ENCODE results near the gene NRSN1. TPM values are rescaled to one million over a fixed set of nuclear protein-coding genes. Genes with fewer than 3 reads are reported as not detected.

The NRSN1 gene
- total RNA-seq, 1 experiment from 2014 or later: not detected

DNA sequence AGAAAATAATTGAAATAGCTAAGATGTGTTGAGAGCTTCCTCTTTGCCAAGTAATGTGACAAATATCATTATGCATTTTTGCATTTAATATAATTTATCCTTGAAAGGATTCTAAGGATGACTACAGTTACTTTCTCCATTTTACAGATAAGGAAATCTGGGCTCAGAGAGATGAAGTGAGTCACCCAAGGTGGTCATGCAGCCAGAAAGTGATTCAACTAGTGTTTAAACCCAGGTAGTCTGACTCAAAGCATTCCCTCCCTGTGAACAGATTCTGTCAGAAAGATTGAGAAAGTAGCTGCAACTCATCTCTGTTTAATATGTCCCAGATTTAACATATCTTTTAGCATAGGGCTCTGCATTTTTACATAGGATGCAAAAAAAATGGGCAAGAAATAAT lies 28.1 kb downstream of the NRSN1 start:
- intact Hi-C loops (cut with micrococcal nuclease): no loop called here
- Mint-ChIP-seq H3K9me3 (ENCODE audit: unreplicated experiment) (no peaks in the 10 kb centered on the region), H3K27ac (ENCODE audit: low read depth, unreplicated experiment) (no peak overlapping the region), H3K36me3 (ENCODE audit: insufficient read depth, unreplicated experiment) (no peaks in the 10 kb centered on the region), H3K27me3 (ENCODE audit: insufficient read depth, unreplicated experiment) (no peaks in the 10 kb centered on the region), H3K4me1 (ENCODE audit: insufficient read depth, unreplicated experiment) (peaks cover 4% of the 10 kb centered on the region), H3K4me3 (ENCODE audit: unreplicated experiment) (no peak overlapping the region)
- TF ChIP-seq, protein P1, sequence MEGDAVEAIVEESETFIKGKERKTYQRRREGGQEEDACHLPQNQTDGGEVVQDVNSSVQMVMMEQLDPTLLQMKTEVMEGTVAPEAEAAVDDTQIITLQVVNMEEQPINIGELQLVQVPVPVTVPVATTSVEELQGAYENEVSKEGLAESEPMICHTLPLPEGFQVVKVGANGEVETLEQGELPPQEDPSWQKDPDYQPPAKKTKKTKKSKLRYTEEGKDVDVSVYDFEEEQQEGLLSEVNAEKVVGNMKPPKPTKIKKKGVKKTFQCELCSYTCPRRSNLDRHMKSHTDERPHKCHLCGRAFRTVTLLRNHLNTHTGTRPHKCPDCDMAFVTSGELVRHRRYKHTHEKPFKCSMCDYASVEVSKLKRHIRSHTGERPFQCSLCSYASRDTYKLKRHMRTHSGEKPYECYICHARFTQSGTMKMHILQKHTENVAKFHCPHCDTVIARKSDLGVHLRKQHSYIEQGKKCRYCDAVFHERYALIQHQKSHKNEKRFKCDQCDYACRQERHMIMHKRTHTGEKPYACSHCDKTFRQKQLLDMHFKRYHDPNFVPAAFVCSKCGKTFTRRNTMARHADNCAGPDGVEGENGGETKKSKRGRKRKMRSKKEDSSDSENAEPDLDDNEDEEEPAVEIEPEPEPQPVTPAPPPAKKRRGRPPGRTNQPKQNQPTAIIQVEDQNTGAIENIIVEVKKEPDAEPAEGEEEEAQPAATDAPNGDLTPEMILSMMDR (IDR thresholded peaks at IDR 0.05; ENCODE audit: unreplicated experiment): no peak
- ChIA-PET POLR2A (interaction anchor here (0.5 kb wide), 1 partner anchor 10 kb away, joined by 3 read pairs; no protein-coding TSS in a partner anchor), CTCF (interaction anchor here (0.5 kb wide), 1 partner anchor 236 kb away, joined by 3 read pairs; no protein-coding TSS in a partner anchor)
- BruUV-seq (replicated peaks): no TSS peak
- peak; percentile 54 for DNase-seq (ENCODE audit: unreplicated experiment)

DNA sequence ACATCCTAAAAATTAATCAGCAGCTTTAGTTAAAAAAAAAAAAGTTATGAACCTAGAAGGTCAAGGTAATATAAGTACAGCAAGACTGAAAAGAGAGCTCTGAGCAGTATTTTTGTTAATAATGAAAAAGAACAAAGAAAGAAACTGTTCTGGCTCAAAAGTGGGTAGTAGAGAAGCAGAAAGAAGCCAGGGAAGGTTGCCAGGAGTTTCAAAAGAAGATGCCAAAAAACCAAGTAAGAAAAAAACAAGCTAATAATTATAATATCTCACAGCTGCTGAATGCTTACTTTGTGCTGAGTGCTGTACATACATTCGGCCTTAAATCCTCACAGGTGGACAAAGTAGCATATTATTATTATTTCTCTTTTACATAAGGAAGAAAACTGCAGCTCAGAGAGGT lies 31.9 kb downstream of the NRSN1 start:
- no peak overlapping the region for H3K27ac Mint-ChIP-seq (ENCODE audit: low read depth, unreplicated experiment)
- no peaks in the 10 kb centered on the region for H3K9me3 Mint-ChIP-seq (ENCODE audit: unreplicated experiment)
- POLR2A ChIA-PET: interaction anchor here (0.6 to 0.8 kb wide), 5 partner anchors 11 to 244 kb away, joined by 3 read pairs; no protein-coding TSS in a partner anchor
- H3K36me3 Mint-ChIP-seq (ENCODE audit: insufficient read depth, unreplicated experiment): no peaks in the 10 kb centered on the region
- H3K27me3 Mint-ChIP-seq (ENCODE audit: insufficient read depth, unreplicated experiment): no peaks in the 10 kb centered on the region
- no TSS peak for BruUV-seq (replicated peaks)
- CTCF ChIA-PET: interaction anchor here (0.7 kb wide), 1 partner anchor 881 kb away, joined by 3 read pairs; no protein-coding TSS in a partner anchor
- TF ChIP-seq, protein P1 (IDR thresholded peaks at IDR 0.05; ENCODE audit: unreplicated experiment): no peak
- intact Hi-C loops (cut with micrococcal nuclease): no loop called here
- H3K4me3 Mint-ChIP-seq (ENCODE audit: unreplicated experiment): no peak overlapping the region
- no peaks in the 10 kb centered on the region for H3K4me1 Mint-ChIP-seq (ENCODE audit: insufficient read depth, unreplicated experiment)
- DNase-seq (ENCODE audit: unreplicated experiment): no peak

DNA sequence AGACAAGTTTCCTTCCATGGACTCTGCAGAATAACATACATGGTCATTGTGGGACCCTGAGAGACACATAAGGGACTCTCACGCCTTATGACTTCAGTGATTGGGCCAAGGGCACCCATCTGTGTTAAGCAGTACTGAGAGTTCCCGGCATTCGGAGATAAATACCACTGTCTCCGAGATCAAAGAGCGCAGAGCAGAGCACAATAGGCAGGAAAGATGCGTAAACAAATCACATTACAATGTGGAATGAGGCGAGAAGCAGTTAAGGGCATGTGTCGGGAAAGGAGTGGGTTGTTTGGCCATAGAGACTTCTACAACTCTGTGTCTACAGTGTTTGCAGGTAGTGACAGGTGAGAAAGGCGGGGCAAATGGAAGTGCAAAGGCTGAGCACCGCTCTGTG lies 57.6 kb downstream of the NRSN1 start:
- intact Hi-C loops (cut with micrococcal nuclease): no loop called here
- H3K27ac Mint-ChIP-seq (ENCODE audit: low read depth, unreplicated experiment): no peak overlapping the region
- H3K27me3 Mint-ChIP-seq (ENCODE audit: insufficient read depth, unreplicated experiment): peaks cover under 1% of the 10 kb centered on the region
- no TSS peak for BruUV-seq (replicated peaks)
- TF ChIP-seq, protein P1 (IDR thresholded peaks at IDR 0.05; ENCODE audit: unreplicated experiment): no peak
- H3K4me1 Mint-ChIP-seq (ENCODE audit: insufficient read depth, unreplicated experiment): no peaks in the 10 kb centered on the region
- no peak for DNase-seq (ENCODE audit: unreplicated experiment)
- ChIA-PET CTCF (no interaction called here), POLR2A (no interaction called here)
- H3K4me3 Mint-ChIP-seq (ENCODE audit: unreplicated experiment): no peak overlapping the region
- H3K36me3 Mint-ChIP-seq (ENCODE audit: insufficient read depth, unreplicated experiment): no peaks in the 10 kb centered on the region
- no peaks in the 10 kb centered on the region for H3K9me3 Mint-ChIP-seq (ENCODE audit: unreplicated experiment)

DNA sequence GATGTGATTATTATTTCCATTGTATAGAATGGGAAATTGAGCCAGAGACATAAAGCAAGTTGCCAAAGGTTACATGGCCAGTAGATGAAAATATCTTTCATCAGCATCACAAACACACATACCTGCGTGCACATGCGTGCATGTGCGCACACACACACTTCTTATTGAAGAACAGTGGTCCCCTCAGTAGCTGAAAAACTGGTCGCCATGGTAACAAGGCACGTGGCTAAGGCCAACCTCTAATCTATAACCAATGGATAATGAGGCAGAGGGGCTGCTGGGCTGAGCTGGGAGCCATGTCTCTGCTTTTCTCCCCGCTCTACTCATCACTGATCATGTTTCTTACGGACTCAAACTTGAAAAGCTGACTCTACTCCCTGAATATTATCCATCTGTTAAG lies 60.3 kb downstream of the NRSN1 start:
- TF ChIP-seq, protein P1 (IDR thresholded peaks at IDR 0.05; ENCODE audit: unreplicated experiment): no peak
- H3K4me1 Mint-ChIP-seq (ENCODE audit: insufficient read depth, unreplicated experiment): no peaks in the 10 kb centered on the region
- H3K27me3 Mint-ChIP-seq (ENCODE audit: insufficient read depth, unreplicated experiment): peaks cover 16% of the 10 kb centered on the region
- H3K9me3 Mint-ChIP-seq (ENCODE audit: unreplicated experiment): no peaks in the 10 kb centered on the region
- no TSS peak for BruUV-seq (replicated peaks)
- no peak overlapping the region for H3K4me3 Mint-ChIP-seq (ENCODE audit: unreplicated experiment)
- intact Hi-C loops (cut with micrococcal nuclease): no loop called here
- ChIA-PET CTCF (no interaction called here), POLR2A (no interaction called here)
- no peak overlapping the region for H3K27ac Mint-ChIP-seq (ENCODE audit: low read depth, unreplicated experiment)
- DNase-seq (ENCODE audit: unreplicated experiment): no peak
- no peaks in the 10 kb centered on the region for H3K36me3 Mint-ChIP-seq (ENCODE audit: insufficient read depth, unreplicated experiment)

All from MCF 10A (cell line).